Left ventricle myocardium inferior (tissue), 1 donor: Measurements from ENCODE around the gene NTMT1. TPM values are rescaled to one million over a fixed set of nuclear protein-coding genes. Genes with fewer than 3 reads are reported as not detected.
"Not testable (repeated sequence)": the region's sequence is repeated elsewhere in the genome, so short reads cannot be mapped to it uniquely, and the experiment has no call there.

Experiments used
- DNase-seq: peaks from one replicate; pipeline ENCODE4 v3.0.0-alpha.2; 2020
- H3K27ac ChIP-seq: fragments of 200-600 bp; replicated peaks from 2 replicates; pipeline ENCODE4 v1.8.0; 2021
- H3K27me3 ChIP-seq: fragments of 200-600 bp; 2 replicates; pipeline ENCODE4 v1.8.0; 2021; ENCODE audit warnings: low read depth
- H3K36me3 ChIP-seq: fragments of 200-600 bp; 2 replicates; pipeline ENCODE4 v1.8.0; 2021
- H3K4me1 ChIP-seq: fragments of 200-600 bp; 2 replicates; pipeline ENCODE4 v1.8.0; 2021
- H3K4me3 ChIP-seq: fragments of 200-600 bp; 2 replicates; pipeline ENCODE4 v1.8.0; 2021; ENCODE audit warnings: mild to moderate bottlenecking, moderate library complexity
- H3K9me3 ChIP-seq: fragments of 200-600 bp; replicated peaks from 2 replicates; pipeline ENCODE4 v1.8.0; 2021
- intact Hi-C: fragments of 100-400 bp; cut with micrococcal nuclease; formaldehyde crosslinking; loops from one replicate; pipeline ENCODE4 v1.11.0; 2022
- total RNA-seq: library from RNA; stranded (reverse); fragmentation: NEBNext Ultra II Directional; extraction: Animal tissue kit (Norgen Biotek cat#: 25700); gene quantifications from one replicate; pipeline ENCODE4 v1.2.1, GENCODE V29; 2021
- TF ChIP-seq, protein P1 (sequence below): fragments of 200-600 bp; IDR thresholded peaks from 2 replicates; pipeline ENCODE4 v1.8.0; 2021; ENCODE audit warnings: antibody characterized with exemption, mild to moderate bottlenecking, borderline replicate concordance
- donor health status: DM: no; HTN: yes; CAD: no; lungs with severe emphysema.

The NTMT1 gene
- total RNA-seq, 1 donor from 2014 or later, result 63.4 TPM

DNA sequence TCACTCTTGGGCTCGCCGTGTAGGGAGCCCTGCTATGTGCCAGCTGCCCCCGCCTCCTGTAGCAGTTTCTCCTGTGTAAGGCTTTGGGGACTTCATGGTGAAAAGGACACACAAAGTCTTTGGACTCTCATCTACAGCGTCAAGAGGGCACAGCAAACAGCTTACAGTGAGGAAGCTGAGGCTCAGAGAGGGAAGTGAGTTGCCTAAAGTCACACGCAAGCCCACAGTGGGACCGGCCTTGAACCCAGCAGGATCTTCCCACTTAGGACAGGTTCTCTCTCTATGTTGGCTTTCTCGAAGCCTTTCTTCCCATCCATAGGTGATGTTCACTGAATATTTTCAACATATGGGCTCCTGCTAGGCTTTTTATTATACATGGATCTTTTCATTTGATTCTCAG lies 29.7 kb downstream of the NTMT1 start:
- intact Hi-C loops, result no loop called here
- Histone ChIP-seq H3K9me3 (no peaks in the 10 kb centered on the region), H3K36me3 (no peaks in the 10 kb centered on the region), H3K27me3 (peaks cover 7% of the 10 kb centered on the region), H3K27ac (no peak overlapping the region), H3K4me3 (no peak overlapping the region), H3K4me1 (peaks cover 4% of the 10 kb centered on the region)
- no peak for DNase-seq
- TF ChIP-seq, protein P1, sequence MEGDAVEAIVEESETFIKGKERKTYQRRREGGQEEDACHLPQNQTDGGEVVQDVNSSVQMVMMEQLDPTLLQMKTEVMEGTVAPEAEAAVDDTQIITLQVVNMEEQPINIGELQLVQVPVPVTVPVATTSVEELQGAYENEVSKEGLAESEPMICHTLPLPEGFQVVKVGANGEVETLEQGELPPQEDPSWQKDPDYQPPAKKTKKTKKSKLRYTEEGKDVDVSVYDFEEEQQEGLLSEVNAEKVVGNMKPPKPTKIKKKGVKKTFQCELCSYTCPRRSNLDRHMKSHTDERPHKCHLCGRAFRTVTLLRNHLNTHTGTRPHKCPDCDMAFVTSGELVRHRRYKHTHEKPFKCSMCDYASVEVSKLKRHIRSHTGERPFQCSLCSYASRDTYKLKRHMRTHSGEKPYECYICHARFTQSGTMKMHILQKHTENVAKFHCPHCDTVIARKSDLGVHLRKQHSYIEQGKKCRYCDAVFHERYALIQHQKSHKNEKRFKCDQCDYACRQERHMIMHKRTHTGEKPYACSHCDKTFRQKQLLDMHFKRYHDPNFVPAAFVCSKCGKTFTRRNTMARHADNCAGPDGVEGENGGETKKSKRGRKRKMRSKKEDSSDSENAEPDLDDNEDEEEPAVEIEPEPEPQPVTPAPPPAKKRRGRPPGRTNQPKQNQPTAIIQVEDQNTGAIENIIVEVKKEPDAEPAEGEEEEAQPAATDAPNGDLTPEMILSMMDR, result no peak

GRCh38 chr9:129656795-129657390 lies 30.9 kb downstream of the NTMT1 start:
- Histone ChIP-seq H3K9me3 (no peaks in the 10 kb centered on the region), H3K4me1 (peaks cover 4% of the 10 kb centered on the region), H3K36me3 (no peaks in the 10 kb centered on the region), H3K27ac (no peak overlapping the region), H3K4me3 (no peak overlapping the region), H3K27me3 (peaks cover 13% of the 10 kb centered on the region)
- TF ChIP-seq, protein P1, result no peak
- intact Hi-C loops, result no loop called here
- no peak for DNase-seq

- no peaks in the 10 kb centered on the region for H3K9me3 ChIP-seq
- no peak overlapping the region for H3K4me3 ChIP-seq
- H3K36me3 ChIP-seq, result no peaks in the 10 kb centered on the region
- no peak overlapping the region for H3K27ac ChIP-seq
- intact Hi-C loops, result no loop called here
- peaks cover 52% of the 10 kb centered on the region for H3K27me3 ChIP-seq
- no peak for DNase-seq
- TF ChIP-seq, protein P1, result no peak
- H3K4me1 ChIP-seq, result peaks cover 10% of the 10 kb centered on the region
These were observed 35.1 kb downstream of the NTMT1 start for GRCh38 chr9:129661029-129661428.

DNA sequence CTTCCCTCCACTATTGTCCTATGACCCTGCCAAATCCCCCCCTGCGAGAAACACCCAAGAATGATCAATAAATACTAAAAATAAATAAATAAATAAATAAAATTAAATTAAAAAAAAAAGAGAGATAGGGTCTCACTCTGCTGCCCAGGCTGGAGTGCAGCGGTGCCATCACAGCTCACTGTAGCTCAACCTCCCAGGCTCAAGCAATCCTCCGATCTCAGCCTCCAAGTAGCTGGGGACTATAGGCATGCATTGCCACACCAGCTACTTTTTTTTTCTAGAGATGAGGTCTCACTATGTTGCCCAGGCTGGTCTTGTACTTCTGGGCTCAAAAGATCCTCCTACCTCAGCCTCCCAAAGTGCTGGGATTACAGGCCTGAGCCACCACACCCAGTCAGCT lies 36.3 kb downstream of the NTMT1 start:
- H3K27ac ChIP-seq, H3K36me3 ChIP-seq, H3K4me3 ChIP-seq, intact Hi-C loops, DNase-seq, H3K9me3 ChIP-seq: not testable (repeated sequence)
- H3K27me3 ChIP-seq, result peaks cover 57% of the 10 kb centered on the region
- H3K4me1 ChIP-seq, result peaks cover 15% of the 10 kb centered on the region

DNA sequence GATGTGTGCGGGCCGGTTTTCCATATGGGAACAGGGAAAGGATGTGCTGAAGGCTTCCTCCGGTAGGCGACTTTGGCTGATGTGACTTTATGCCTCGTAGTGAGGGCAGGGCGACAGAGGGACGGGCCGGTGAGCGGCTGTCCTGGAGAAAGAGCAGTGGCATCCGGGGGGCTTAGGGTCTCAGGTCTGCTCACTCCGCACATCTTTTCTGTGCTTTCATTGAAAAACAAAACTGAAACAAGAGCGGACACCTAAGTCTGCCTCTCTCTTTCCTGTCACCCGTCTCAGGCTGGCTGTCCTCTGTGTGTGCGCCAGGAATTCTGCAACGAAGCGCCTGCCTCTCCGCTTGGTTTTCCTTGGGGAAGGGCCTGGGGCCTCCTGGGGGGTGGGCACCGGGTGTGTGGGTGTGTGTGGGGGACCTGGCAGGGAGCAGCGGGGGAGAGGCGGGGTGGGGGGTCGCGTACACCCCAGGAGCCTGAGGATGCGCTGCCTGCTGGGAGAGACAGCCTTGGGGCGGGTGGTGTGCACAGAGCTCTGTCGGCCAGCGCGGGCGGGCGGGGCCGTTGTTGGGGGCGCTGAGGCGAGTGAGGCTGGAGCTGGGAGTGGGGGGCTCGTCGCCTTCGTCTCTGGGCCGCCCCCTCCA lies 38.9 kb downstream of the NTMT1 start:
- DNase-seq, result no peak
- Histone ChIP-seq H3K27me3 (peaks cover 83% of the 10 kb centered on the region), H3K4me3 (peak overlapping the region; percentile 61), H3K36me3 (no peaks in the 10 kb centered on the region), H3K4me1 (peaks cover 15% of the 10 kb centered on the region), H3K9me3 (no peaks in the 10 kb centered on the region), H3K27ac (no peak overlapping the region)
- TF ChIP-seq, protein P1, result no peak
- intact Hi-C loops, result no loop called here

- DNase-seq, result peak; percentile 22
- TF ChIP-seq, protein P1, result no peak
- Histone ChIP-seq H3K9me3 (no peaks in the 10 kb centered on the region), H3K36me3 (no peaks in the 10 kb centered on the region), H3K27ac (no peak within 1 kb of the TSS), H3K4me1 (peaks cover 15% of the 10 kb centered on the region), H3K4me3 (peak within 1 kb of the TSS; percentile 61), H3K27me3 (peaks cover 83% of the 10 kb centered on the region)
- intact Hi-C loops, result no loop called here
These were observed 39.4 kb downstream of the NTMT1 start, which contains the start of gene PRRX2 for GRCh38 chr9:129665389-129665775. Gene PRRX2 (plus strand): TSS chr9:129665647. CDS start chr9:129665868, 221 bp downstream.
